HG03045 (cell line): Measurements from ENCODE around the gene APOF.
"Not testable (repeated sequence)": the region's sequence is repeated elsewhere in the genome, so short reads cannot be mapped to it uniquely, and the experiment has no call there.

Experiments used
- ATAC-seq: cut with Tn5 transposase; IDR thresholded peaks from one replicate; pipeline ENCODE4 v1.9.1; 2021; ENCODE audit warnings: mild to moderate bottlenecking, moderate library complexity; ENCODE audit not compliant: unreplicated experiment

The APOF gene, protein sequence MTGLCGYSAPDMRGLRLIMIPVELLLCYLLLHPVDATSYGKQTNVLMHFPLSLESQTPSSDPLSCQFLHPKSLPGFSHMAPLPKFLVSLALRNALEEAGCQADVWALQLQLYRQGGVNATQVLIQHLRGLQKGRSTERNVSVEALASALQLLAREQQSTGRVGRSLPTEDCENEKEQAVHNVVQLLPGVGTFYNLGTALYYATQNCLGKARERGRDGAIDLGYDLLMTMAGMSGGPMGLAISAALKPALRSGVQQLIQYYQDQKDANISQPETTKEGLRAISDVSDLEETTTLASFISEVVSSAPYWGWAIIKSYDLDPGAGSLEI

DNA sequence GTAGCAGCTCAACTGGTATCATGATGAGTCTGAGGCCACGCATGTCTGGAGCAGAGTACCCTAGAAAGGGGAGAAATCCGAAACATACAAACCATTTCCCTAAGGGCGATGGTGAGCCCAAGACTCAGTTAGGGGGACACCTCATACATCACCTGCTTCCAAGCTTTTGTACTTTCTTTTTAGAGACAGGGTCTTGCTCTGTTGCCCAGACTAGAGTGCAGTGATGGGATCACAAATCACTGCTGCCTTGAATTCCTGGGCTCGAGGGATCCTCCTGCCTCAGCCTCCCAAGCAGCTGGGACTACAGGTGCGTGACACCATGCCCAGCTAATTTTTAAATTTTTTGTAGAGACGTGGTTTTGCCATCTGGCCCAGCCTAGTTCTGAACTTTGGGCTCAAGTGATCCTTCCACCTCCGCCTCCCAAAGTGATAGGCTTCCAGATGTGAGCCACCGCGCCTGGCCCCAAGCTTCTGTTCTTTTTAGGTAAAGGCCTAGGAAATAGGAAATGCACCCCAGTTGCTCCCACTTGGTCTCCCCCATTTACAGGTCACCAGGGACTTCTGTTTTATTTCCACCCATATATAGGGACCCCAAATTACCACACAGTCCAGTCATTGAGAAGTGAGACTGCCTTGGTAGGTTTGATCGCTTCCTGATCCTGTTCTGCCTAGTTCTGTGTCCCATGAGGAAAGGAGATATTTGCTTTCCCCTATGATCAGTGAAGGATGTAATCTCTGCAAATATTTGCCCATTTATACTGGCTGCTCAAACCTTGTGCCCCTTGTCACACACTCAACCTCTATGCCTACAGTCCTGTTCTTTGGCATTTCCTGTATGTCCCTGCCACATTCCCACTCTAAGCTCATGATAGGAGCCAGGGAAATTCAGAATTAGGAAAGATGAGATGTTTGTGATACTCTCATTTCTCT is at the start of gene APOF:
TSS of gene APOF (minus strand) at position 728 of the 930 bp plus-strand sequence. CDS start at position 616, 112 bp downstream.
- no peak for ATAC-seq

DNA sequence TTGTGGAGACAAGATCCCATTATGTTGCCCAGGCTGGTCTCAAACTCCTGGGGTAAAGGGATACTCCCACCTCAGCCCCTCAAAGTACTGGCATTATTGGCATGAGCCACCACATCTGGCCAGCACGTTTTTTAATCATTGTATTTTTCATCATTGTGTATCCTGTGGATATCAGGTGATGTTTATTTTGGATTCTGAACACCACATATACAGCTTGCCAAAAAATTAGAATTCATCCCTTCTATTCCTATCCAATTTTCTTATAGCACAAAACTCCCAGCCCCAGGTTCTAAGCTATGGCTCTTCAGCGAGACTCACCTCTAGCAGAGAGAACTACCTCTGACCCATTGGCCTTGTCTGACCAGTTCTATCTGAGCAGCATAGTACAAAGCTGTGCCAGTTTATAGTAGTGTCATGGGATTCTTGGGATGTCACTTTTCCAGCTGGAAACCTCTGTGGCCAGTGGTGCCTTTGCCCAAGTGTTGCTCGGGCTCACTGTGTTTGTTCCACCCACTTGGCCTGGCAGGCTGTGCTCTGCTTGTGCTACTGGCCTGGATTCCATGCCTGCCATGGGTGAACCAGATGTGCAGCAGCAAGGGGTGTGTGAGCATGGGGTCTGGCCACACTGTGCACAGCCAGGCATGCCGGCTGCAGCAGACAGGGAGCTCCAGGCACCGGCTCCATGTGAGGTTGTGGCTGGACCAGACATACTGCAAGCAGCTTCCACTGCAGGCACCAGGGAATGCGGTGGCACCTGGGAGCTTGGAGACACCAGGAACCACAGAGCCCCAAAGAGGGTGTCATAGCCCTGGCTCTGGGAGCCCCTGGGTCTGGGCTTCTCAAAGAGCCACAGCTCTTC is 49.4 kb upstream of the APOF start:
- ATAC-seq: no peak

DNA sequence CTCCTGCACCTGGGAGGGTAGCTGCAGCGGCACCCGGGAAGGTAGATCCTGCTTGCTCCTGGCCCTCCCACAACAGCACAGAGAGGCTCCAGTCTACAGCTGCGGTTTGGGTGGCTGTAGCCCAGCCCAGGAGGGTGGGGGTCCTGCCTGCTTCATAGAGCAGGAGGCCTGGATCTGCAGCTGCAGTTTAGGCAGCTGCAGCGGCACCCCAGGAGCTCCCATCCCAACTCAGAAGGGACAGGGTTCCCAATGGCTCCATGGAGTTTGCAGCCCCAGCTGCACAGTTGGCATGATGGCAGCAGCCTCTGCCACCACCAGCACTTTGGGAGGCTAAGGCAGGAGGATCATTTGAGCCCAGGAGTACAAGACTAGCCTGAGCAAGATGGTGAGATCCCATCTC is 48.1 kb upstream of the APOF start:
- ATAC-seq: no peak

DNA sequence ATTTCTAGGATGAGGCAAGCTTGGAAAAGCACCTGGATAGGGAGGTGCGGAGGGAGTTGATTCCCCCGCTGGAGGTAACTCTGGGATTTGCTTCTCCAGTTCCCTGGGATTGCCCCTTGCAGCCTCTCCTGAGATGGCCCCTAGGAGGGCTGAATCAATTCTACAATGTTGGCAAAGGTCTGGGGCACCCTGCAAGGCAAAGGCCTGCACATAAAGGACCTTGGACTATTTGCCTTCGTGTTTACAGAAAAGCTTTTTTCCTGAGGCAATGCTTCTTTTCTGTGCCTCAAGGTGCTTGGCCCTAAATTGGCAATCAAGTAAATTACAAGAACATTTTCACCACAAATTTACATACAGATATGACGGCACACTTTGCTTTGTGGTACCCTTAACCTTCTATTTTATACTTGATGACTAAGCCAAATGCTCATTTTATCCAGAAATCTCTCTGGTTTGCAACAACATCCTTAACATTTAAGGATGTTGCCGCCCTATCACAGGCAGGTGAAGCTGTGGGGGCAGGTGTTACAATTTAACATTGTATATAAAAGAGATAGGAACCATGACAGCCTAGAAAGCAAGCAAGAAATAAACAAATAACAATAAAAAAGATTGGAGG is 46.3 kb upstream of the APOF start:
- ATAC-seq: no peak

DNA sequence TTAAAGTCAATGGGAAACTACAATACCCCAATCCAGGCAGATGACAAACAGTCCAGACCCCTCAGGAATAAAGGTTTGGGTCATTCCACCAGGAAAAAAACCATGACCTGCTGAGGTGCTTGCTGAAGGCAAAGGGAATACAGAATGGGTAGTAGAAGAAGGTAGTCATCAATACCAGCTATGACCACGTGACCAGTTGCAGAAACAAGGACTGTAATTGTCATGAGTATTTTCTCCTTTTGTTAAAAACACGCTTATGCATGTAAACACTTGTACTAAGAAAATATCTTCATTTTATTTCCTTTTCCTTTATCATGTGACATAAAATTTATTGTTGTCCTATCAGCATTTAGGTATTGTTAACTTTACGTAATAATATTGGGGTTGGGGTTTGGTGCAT is 41.6 kb upstream of the APOF start:
- not testable (repeated sequence) for ATAC-seq

DNA sequence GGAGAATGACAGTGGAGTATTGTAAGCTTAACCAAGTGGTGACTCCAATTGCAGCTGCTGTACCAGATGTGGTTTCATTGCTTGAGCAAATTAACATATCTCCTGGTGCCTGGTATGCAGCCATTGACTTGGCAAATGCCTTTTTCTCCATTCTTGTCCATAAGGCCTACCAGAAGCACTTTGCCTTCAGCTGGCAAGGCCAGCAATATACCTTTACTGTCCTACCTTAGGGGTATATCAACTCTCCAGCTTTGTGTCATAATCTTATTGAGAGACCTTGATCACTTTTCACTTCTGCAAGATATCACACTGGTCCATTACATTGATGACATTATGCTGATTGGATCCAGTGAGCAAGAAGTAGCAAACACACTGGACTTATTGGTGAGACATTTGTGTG is 39.0 kb upstream of the APOF start:
- ATAC-seq: not testable (repeated sequence)

DNA sequence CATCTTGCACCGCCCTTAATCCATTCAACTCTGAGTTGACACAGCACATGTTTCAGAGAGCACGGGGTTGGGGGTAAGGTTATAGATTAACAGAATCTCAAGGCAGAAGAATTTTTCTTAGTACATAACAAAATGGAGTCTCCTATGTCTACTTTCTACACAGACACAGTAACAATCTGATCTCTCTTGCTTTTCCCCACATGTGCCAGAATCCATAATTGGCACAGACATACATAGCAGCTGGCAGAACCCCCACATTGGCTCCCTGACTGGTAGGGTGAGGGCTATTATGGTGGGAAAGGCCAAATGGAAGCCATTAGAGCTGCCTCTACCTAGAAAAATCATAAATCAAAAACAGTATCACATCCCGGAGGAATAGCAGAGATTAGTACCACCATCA is 38.5 kb upstream of the APOF start:
- ATAC-seq: not testable (repeated sequence)

DNA sequence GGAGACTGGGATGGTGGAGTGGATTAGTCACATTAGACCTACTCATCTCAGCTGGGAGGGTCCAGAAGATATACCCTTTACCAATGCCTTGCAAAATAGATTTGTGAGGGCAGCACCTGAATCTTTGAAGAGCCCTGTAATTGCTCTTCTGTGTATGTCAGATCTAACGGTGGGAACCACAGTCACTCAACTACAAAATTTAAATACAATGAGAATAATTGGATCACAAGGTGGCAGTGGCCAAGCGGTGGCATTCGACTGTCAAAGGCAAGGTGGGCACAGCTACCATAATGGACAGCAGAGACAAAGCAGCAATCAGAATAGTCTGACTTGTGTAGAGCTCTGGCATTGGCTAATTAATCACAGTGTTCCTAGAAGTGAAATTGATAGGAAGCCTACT is 36.8 kb upstream of the APOF start:
- not testable (repeated sequence) for ATAC-seq

DNA sequence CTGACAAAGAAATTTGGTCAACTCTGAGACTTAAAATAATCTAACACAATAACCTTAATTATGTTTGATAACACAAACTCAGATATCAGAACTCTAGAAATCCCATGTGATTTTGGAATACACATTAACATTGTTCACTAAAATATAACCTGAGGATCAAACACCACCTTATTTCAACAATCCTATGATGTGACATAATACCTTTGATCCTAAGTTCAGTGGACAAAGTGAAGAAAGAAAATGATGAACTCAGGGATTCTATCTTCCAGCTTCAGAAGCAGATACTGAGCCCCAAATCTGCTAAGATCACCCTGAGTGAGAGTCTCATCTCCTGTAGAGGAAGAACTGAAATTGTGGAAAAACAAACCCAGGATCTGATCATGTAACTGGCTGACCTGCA is 35.7 kb upstream of the APOF start:
- ATAC-seq: no peak

DNA sequence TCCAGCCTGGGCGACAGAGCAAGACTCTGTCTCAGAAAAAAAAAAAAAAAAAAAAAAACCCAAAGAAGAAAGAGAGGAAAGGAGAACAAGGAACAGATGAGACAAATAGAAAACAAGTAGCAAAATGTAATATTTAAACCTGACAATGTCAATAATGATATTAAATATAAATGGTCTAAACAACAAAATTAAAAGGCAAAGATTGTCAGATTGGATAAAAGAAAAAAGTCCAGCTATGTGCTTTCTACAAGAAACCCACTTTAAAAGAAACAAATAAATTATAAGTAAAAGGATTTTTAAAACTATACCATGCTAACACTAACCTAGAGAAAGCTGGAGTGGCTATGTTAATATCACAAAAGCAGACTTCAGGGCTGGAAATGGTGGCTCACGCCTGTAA is 29.7 kb upstream of the APOF start:
- no peak for ATAC-seq

DNA sequence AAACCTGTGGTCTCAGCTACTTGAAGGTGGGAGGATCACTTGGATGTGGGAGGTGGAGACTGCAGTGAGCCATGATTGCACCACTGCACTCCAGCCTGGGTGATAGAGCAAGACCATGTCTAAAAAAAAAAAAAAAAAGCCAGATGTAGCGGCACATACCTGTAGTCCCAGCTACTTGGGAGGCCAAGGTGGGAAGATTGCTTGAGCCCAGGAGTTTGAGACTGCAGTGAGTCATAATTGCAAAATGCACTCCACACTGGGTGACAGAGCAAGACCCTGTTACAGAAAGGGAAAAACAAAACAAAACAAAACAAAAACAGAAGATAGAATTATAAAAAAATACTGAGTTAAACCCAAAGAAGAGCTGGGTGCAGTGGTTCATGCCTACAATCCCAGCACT is 29.1 kb upstream of the APOF start:
- ATAC-seq: no peak

DNA sequence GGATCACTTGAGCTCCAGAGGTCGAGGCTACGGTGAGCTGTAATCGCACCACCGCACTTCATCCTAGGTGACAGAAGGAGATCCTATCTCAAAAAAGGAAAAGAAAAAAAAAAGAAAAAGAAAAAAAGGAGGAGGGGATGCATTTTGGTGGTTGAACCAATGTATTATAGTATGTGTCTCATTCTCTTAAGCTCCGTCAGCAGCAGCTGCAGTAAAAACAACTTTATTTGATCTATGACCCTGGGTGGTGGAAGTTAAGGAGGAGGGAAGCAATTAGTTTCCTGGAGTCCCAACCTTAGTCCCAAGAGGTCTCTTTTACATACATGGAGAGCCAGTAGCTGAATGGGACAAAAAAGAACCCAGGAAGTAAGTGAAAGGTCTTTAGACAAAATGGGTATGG is 26.8 kb upstream of the APOF start:
- ATAC-seq: no peak

DNA sequence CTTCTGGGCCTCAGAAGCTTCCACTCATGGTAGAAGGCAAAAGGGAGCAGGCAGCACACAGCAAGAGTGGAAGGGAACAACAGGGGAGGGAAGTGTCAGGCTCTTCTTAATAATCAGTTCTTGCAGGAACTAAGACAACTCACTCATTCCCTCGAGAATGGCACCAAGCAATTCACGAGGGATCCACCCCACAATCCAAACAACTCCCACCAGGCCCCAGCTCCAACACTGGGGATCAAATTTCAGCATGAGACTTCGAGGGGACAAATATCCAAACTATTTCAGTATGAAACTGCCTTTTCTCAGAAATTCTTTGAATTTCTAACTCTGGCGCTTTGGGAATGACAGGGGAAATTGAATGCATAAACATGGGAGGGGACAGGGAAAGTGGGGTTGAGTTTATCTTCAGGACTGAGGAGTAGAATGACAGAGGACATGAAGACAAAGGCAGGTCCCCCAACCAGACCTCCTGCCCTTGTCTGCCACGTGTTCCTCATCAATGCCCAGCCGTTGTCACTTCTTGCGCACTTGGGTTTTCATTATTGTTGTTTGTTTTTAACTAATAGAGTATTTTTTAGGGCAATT is 24.6 kb upstream of the APOF start:
- no peak for ATAC-seq

DNA sequence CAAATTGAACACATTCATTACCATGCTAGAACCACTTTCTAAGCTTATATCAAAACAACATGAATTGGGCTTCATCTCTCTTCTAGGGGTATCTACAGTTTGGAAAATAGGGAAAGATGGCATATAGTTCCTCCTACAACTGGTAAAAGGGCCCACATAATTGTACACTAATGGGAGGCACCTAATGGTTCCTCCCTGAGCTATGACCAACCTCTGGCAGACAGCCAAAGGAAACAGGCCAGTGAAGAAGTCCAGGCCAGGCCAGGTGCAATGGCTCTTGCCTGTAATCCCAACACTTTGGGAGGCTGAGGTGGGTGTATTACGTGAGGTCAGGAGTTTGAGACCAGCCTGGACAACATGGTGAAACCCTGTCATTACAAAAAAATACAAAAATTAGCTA is 23.2 kb upstream of the APOF start:
- no peak for ATAC-seq

DNA sequence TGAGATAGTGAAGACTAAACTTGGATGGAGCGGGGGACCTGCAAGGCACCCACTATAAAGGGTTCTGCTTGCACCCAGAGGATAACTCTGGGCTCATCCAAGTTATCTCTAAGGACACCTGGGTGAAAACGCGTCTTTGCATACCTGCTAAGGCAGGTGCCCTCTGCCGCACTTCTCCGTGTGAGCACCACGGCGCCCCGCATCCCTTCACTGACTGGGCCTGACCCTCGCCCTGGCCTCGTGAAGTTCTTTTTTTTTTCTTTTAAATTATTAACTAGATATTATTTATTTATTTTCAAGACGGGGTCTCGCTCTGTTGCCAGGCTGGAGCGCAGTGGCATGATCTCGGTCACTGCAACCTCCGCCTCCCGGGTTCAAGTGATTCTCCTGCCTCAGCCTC is 20.0 kb upstream of the APOF start:
- no peak for ATAC-seq

DNA sequence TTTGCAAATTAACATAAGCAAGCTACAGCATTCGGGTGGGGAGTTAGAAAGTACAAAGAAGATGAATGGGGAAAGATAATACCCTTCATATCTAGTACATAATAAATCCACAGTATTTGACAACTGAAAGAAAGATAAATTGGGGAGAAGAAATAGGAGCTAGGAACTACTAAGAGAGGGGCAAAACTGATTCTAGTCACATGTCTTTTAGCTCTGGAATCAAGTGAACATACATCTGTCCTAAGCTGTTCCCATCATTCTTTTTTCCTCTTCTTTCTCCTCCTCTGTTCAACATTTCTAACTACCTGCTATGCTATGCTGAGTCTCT is 15.3 kb upstream of the APOF start:
- ATAC-seq: no peak

DNA sequence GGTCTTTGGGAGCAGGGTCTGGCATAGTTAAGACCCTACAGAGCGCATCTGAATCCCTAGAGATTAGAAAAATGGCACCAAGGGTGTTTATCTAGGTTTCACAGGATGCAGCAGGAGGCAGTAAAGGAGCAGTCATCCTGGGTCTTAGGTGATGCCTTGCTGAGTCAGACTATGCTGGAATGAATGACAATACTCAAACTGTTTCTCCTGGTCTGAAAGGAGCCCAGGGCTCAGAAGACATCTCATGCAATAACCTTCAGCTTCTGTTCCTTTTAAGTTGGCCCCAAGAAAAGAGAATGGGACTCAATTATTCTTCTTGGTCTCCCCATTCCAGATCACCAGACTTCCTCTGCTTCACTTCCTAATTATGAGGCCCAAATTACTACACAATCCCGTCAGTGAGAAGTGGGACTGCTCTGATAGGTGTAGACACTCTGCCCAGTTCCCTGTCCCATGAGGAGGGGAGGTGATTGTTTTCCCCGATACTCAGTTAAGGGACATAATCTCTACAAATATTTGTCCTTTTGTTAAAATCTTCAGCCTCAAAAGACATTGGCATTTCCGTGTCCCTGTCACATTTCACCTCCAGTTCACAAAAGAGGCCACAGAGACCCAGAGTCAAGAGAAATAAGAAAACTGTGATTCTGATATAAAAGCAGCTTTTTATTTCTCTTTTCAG is 14.8 kb upstream of the APOF start:
- no peak for ATAC-seq

DNA sequence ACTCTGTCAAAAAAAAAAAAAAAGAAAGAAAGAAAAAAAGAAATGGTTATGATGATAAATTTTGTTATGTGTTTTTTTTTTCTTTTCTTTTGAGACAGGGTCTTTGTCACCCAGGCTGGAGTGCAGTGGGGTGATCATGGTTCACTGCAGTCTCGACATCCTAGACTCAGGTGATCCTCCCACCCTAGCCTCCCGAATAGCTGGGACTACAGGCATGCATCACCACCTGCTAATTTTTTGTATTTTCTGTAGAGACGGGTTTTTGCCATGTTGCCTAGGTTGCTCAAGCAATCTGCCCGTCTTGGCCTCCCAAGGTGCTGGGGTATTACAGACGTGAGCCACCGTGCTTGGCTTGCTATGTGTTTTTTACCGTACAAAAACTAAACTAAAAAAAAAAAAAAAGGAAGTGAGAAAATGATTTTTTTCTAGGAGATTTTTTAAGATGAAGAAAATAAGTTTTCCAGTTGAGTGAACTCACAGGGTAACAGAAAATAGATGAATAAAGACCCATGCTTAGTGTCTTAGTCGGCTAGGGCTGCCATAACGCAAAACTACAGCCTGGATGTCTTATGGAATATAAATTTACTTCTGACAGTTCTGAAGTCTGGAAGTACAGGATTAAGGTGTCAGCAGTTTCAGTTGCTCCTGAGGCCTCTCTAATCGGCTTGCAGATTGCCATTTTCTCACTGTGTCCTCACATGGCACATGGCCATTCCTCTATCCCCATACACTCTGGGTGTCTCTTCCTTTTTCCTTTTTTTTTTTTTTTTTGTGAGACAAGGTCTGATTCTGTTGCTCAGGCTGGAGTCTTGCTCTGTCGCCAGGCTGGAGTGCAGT is 13.2 kb upstream of the APOF start:
- ATAC-seq: peak; percentile 47
